Transverse colon (tissue), 4 donors: ENCODE results near the gene MACO1.

Experiments used
- CTCF ChIP-seq, 5 experiments: fragments of 200-600 bp in 3 of 5; fragments of 450-650 bp in 2 of 5; sonication (generic) in 3 of 5; IDR thresholded peaks; 1 replicate in 2 of 5; 2 replicates in 3 of 5; pipeline ENCODE4 v1.5.1; 2016 to 2017; ENCODE audit warnings: antibody characterized with exemption in 5 of 5, inconsistent platforms in 3 of 5, mild to moderate bottlenecking in 2 of 5, moderate library complexity in 1 of 5
- EP300 ChIP-seq: sonication (generic); formaldehyde crosslinking; IDR thresholded peaks from one replicate; pipeline ENCODE4 v1.6.1; 2017; ENCODE audit warnings: antibody characterized with exemption, low read depth
- POLR2A ChIP-seq: fragments of 450-650 bp; IDR thresholded peaks from one replicate; pipeline ENCODE4 v1.6.1; 2016; ENCODE audit warnings: antibody characterized with exemption, mild to moderate bottlenecking, moderate library complexity
- POLR2AphosphoS5 ChIP-seq, 3 donors: sonication (generic); formaldehyde crosslinking; IDR thresholded peaks; one replicate each; pipeline ENCODE4 v1.6.1; 2016; ENCODE audit warnings: antibody characterized with exemption in 3 of 3

- TF ChIP-seq POLR2A (no peak), CTCF (IDR thresholded peaks at IDR 0.05) (no peak), EP300 (no peak), POLR2AphosphoS5 (IDR thresholded peaks at IDR 0.05) (no peak)
Observed at GRCh38 chr1:25443030-25443699, 12.5 kb downstream of the MACO1 start.
